ENCODE data around the gene ULBP3.
"Not testable (repeated sequence)": the region's sequence is repeated elsewhere in the genome, so short reads cannot be mapped to it uniquely, and the experiment has no call there.

ULBP3 gene

DNA sequence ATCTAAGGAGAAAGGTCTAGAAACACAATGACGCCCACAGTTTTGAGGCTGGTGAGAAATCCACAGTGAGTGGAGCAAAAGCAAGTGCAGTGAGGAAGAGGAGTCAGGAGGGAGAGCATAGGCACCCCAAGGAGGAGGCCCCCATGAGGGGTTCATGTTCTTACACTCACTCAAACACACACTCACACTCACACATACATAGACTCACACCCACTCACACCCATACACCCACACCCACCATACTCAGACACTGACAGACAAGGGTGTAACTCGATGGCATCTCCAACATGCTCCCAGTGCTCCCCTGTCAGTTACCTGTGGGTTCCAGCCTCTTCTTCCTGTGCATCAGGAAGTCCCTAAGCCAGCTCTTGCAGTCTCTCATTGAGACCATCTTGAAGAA lies 3.8 kb downstream of the ULBP3 start:
- H3K4me3 ChIP-seq (ENCODE audit: low read length) = no peak overlapping the region
- no peak for TF ChIP-seq ZNF274 (IDR thresholded peaks at IDR 0.05; ENCODE audit: low read depth, low read length)

GRCh38 chr6:150063640-150064039 lies 5.3 kb downstream of the ULBP3 start:
- no peak overlapping the region for H3K4me3 ChIP-seq (ENCODE audit: low read length)
- TF ChIP-seq ZNF274 (IDR thresholded peaks at IDR 0.05; ENCODE audit: low read depth, low read length) = no peak

DNA sequence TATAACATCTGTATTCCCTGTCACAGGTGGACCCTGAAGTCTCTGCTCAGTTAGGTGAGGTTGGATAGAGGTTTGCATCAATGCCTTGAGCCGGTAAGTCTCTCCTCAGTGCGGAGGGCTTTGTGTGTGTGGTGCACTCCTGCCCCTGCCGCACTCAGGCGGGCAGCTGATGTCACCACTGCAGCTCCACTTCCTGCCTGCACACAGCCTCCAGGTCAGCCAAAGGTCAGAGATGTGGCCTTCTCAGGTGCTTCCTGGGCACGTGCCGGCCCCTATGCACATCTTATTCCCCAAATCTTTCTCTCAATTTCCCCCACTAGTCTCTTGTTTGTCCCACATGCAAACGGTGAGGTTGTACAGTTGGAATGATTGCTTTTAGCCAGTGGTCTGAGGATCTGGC lies 8.9 kb downstream of the ULBP3 start:
- H3K4me3 ChIP-seq (ENCODE audit: low read length) = not testable (repeated sequence)

- H3K4me3 ChIP-seq (ENCODE audit: low read length) = no peak overlapping the region
- no peak for TF ChIP-seq ZNF274 (IDR thresholded peaks at IDR 0.05; ENCODE audit: low read depth, low read length)
Observed at GRCh38 chr6:150058986-150059385, 9.9 kb downstream of the ULBP3 start.

- TF ChIP-seq ZNF274 (IDR thresholded peaks at IDR 0.05; ENCODE audit: low read depth, low read length) = no peak
- H3K4me3 ChIP-seq (ENCODE audit: low read length) = no peak overlapping the region
Observed at GRCh38 chr6:150058231-150058792, 10.6 kb downstream of the ULBP3 start.

DNA sequence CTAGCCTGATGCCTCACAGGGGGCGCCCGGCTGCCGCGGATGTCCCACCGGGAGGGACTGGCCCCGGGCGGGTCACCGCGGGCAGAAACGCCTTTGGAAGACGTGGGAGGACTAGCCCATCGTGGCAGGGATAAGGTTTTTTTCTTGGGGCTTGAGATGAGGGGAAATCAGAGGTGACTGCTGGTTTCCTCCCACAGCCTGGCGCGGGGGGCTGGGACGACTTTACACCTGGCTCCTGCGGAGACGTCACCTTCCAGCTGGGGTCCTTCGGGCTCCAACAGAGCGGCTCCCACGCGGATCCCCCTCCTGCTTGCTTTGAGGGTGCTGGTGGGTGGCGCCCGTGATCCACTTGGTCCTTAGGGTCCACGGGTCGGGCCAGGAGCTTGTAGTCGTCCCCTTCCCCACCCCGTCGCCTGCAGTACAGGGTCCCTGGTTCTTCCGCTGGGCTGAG lies 11.4 kb downstream of the ULBP3 start:
- TF ChIP-seq ZNF274 (IDR thresholded peaks at IDR 0.05; ENCODE audit: low read depth, low read length) = no peak
- no peak overlapping the region for H3K4me3 ChIP-seq (ENCODE audit: low read length)

- no peak overlapping the region for H3K4me3 ChIP-seq (ENCODE audit: low read length)
Observed at GRCh38 chr6:150056916-150057315, 12.0 kb downstream of the ULBP3 start.

GRCh38 chr6:150056156-150056555 lies 12.8 kb downstream of the ULBP3 start:
- H3K4me3 ChIP-seq (ENCODE audit: low read length) = no peak overlapping the region
- no peak for TF ChIP-seq ZNF274 (IDR thresholded peaks at IDR 0.05; ENCODE audit: low read depth, low read length)

More at GRCh38 chr6:150056916-150057315, 12.0 kb downstream of the ULBP3 start:
- TF ChIP-seq ZNF274 (IDR thresholded peaks at IDR 0.05; ENCODE audit: low read depth, low read length) = no peak

GRCh38 chr6:150055131-150055530 lies 13.8 kb downstream of the ULBP3 start:
- TF ChIP-seq ZNF274 (IDR thresholded peaks at IDR 0.05; ENCODE audit: low read depth, low read length) = no peak
- H3K4me3 ChIP-seq (ENCODE audit: low read length) = no peak overlapping the region

GRCh38 chr6:150053450-150053849 lies 15.5 kb downstream of the ULBP3 start:
- no peak overlapping the region for H3K4me3 ChIP-seq (ENCODE audit: low read length)
- TF ChIP-seq ZNF274 (IDR thresholded peaks at IDR 0.05; ENCODE audit: low read depth, low read length) = no peak

GRCh38 chr6:150050846-150051245 lies 18.1 kb downstream of the ULBP3 start:
- no peak for TF ChIP-seq ZNF274 (IDR thresholded peaks at IDR 0.05; ENCODE audit: low read depth, low read length)
- H3K4me3 ChIP-seq (ENCODE audit: low read length) = no peak overlapping the region

DNA sequence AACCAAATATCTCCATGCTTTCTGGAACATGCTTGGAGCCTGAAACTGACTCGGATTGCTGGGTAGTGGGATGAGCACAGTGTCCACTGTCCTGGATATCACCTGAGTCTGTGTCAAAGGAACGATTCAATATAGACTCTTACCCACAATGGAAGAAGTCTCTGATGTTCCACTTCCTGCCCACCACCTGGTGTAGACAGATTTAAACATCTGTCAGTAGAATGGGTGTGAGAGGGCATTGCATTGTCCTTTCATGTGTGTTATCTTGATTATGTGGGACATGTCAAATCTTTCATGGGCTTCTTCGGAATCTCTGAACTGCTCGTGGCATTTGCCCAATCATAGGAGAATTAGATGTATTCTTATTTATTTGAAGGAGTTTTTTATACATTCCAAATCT lies 20.8 kb downstream of the ULBP3 start:
- TF ChIP-seq ZNF274 (IDR thresholded peaks at IDR 0.05; ENCODE audit: low read depth, low read length) = no peak
- no peak overlapping the region for H3K4me3 ChIP-seq (ENCODE audit: low read length)

DNA sequence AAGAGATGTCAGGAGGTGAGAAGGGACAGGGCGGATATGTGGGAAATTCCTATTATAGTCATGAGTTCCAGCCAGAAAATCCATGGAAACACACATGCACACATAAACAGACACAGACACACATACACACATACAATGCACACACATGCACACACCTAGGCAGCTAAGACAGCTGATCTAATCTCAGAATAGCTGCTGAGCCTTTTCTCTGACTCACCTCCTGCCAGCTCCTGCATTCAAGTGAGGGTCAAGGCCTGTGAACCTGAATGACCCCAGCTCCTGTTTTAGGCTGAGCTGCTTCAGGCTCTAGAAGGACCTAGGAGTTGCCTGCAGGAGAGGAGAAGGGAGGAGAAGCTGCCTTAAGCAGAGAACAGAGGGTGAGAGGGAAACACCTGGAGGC lies 22.0 kb downstream of the ULBP3 start:
- no peak overlapping the region for H3K4me3 ChIP-seq (ENCODE audit: low read length)
- no peak for TF ChIP-seq ZNF274 (IDR thresholded peaks at IDR 0.05; ENCODE audit: low read depth, low read length)

- no peak for TF ChIP-seq ZNF274 (IDR thresholded peaks at IDR 0.05; ENCODE audit: low read depth, low read length)
- H3K4me3 ChIP-seq (ENCODE audit: low read length) = no peak overlapping the region
Observed at GRCh38 chr6:150044621-150045145, 24.2 kb downstream of the ULBP3 start.

GRCh38 chr6:150043501-150044412 lies 25.2 kb downstream of the ULBP3 start:
- no peak overlapping the region for H3K4me3 ChIP-seq (ENCODE audit: low read length)
- no peak for TF ChIP-seq ZNF274 (IDR thresholded peaks at IDR 0.05; ENCODE audit: low read depth, low read length)

Data from GM08714 (cell line).